Memory B cell (primary cell): Measurements from ENCODE around the gene SFT2D1.
"Not testable (repeated sequence)": the region's sequence is repeated elsewhere in the genome, so short reads cannot be mapped to it uniquely, and the experiment has no call there.

Experiments
- ATAC-seq: fragments of 150-1000 bp; cut with Tn5 transposase; 2 replicates; pipeline ENCODE4 v1.10.0; 2021; ENCODE audit warnings: low read depth, mild to moderate bottlenecking, moderate library complexity
- DNase-seq, 2 donors: peaks; one replicate each; pipeline ENCODE4 v3.0.0; 2022; ENCODE audit warnings: low spot score in 2 of 2
- H3K27ac Mint-ChIP-seq: one replicate; pipeline ENCODE4 v1.8.0; 2022; ENCODE audit warnings: mild to moderate bottlenecking, moderate library complexity, mixed read lengths
- H3K27me3 Mint-ChIP-seq: one replicate; pipeline ENCODE4 v1.8.0; 2022; ENCODE audit warnings: mixed read lengths
- H3K36me3 Mint-ChIP-seq: one replicate; pipeline ENCODE4 v1.8.0; 2022; ENCODE audit warnings: mild to moderate bottlenecking, mixed read lengths
- H3K4me1 Mint-ChIP-seq: one replicate; pipeline ENCODE4 v1.8.0; 2022; ENCODE audit warnings: mixed read lengths
- H3K4me3 Mint-ChIP-seq: one replicate; pipeline ENCODE4 v1.8.0; 2022; ENCODE audit warnings: mild to moderate bottlenecking, moderate library complexity, mixed read lengths
- H3K9me3 Mint-ChIP-seq: one replicate; pipeline ENCODE4 v1.8.0; 2022; ENCODE audit warnings: mixed read lengths

Gene SFT2D1

DNA sequence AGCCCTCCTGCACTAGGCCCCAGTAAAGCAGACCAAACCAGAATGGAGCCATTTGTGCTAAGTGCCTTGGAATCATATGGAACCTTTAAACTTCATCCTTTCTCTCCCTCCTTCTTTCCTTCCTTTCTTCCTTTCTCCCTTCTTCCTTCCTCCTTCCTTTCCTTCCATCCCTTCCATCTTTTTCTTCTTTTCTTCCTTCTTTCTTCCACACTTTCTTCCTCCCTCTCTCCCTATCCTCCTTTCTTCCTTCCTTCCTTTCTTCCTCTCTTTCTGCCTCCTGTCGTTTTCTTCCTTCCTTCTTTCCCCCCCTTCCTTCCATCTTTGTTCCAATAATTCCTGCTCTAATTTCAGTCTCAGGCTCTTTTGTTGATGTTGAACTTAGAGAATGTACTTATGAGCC lies 11.2 kb upstream of the SFT2D1 start:
- no peak for ATAC-seq
- Mint-ChIP-seq H3K27me3 (peaks cover 2% of the 10 kb centered on the region), H3K4me3 (no peak overlapping the region), H3K4me1 (peaks cover 8% of the 10 kb centered on the region), H3K36me3 (peaks cover 2% of the 10 kb centered on the region), H3K27ac (no peak overlapping the region), H3K9me3 (peaks cover 3% of the 10 kb centered on the region)
- DNase-seq: no peak

DNA sequence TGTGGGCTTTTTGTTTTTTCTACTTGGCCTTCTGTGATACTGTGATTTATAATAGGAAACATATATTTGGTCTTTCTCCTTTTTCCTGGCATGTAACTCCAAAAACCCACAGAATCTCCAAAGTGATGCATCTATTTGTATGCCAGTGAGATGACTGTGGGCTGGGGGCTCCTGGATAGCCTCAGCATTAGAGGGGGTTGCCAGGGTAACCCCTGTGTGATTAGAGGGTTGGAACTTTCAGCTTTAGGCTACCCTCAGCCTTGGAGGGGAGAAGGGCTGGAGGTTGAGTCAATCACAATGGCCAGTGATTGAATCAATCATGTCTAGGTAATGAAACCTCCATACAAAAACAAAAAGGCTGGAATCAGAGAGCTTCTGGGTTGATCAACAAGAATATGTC lies 10.6 kb upstream of the SFT2D1 start:
- Mint-ChIP-seq H3K27ac (no peak overlapping the region), H3K27me3 (no peaks in the 10 kb centered on the region), H3K36me3 (peaks cover 2% of the 10 kb centered on the region), H3K4me3 (no peak overlapping the region), H3K9me3 (no peaks in the 10 kb centered on the region), H3K4me1 (peaks cover 8% of the 10 kb centered on the region)
- no peak for DNase-seq
- ATAC-seq: no peak

DNA sequence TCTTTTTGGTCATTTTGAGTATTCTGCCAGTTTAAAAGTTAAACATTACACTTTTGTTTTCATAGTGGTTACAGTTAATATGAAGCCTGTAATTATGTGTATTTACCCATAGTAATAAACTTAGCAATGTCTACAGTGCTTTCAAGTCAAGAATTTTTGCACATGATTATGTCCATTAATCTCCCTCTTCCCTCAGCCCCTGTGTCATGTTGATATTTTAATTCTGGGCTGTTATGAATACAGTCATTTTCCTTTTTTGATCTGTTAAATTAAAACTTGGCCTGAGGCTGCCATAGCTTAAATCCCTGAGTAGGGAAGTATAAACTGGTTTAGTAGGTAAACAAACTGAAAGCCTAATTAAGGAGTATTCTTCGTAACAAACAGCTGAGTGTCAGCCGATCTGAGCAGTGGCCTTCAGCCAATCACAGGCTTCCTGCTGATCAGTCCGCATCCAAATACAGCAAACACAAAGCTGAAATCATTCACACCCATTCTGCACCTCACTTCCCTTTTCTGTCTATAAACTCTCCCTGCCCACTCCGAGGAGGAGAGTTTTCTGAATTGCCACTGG lies 9.5 kb upstream of the SFT2D1 start:
- Mint-ChIP-seq H3K4me1 (peaks cover 8% of the 10 kb centered on the region), H3K36me3 (peaks cover 2% of the 10 kb centered on the region), H3K27me3 (no peaks in the 10 kb centered on the region), H3K4me3 (peak overlapping the region; percentile 65), H3K27ac (peak overlapping the region; percentile 77), H3K9me3 (no peaks in the 10 kb centered on the region)
- peak in 1 of 2 donors; percentile 42 for DNase-seq
- peak; percentile 100 for ATAC-seq

- Mint-ChIP-seq H3K36me3 (peaks cover 2% of the 10 kb centered on the region), H3K9me3 (no peaks in the 10 kb centered on the region), H3K4me1 (peaks cover 8% of the 10 kb centered on the region), H3K4me3 (no peak overlapping the region), H3K27me3 (no peaks in the 10 kb centered on the region), H3K27ac (no peak overlapping the region)
- ATAC-seq (no peak), DNase-seq (no peak)
Measured at GRCh38 chr6:166348305-166348949, 6.1 kb upstream of the SFT2D1 start.

DNA sequence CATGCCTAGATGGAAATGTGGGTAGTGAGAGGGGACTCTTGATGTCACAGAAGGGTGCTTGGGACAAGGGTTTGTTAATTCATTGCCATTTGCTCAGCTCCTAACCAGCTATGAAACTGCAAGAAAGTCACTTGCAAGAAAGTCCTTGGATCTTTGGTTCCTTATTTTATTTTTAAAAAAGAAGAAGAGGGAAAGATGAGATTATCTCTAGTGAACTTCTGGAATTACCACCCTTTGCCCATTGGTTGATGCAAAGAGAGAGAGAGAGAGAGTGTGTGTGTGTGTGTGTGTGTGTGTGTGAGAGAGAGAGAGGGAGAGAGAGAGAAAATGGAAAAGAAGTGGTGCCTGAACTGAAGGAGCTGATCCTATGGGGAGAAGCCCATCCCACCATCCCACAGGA lies 4.6 kb upstream of the SFT2D1 start:
- Mint-ChIP-seq H3K9me3 (no peaks in the 10 kb centered on the region), H3K4me3 (no peak overlapping the region), H3K27me3 (no peaks in the 10 kb centered on the region), H3K27ac (no peak overlapping the region), H3K36me3 (peaks cover 2% of the 10 kb centered on the region), H3K4me1 (peaks cover 8% of the 10 kb centered on the region)
- DNase-seq (no peak), ATAC-seq (no peak)

DNA sequence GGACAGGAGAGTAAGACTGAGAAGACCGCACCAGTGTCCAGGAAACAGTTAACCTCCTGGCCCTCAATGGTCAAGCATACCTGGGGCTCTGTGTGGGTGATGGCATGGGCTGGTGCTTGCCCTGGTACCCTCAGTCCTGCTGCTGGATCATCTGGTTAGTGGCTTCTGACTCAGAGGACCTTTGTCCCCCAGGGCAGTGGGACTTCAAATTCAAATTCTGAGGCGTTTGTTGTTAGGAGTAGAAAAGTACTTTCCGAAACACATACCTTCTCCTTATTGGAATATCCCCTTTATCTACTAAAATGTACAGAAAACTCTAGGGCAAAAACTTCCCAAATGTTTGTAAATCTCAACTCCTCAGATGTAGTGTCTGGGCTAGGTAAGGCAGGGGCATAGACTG lies 4.1 kb upstream of the SFT2D1 start:
- Mint-ChIP-seq H3K4me1 (peaks cover 6% of the 10 kb centered on the region), H3K27me3 (no peaks in the 10 kb centered on the region), H3K4me3 (no peak overlapping the region), H3K36me3 (peaks cover 2% of the 10 kb centered on the region), H3K27ac (no peak overlapping the region), H3K9me3 (no peaks in the 10 kb centered on the region)
- no peak for ATAC-seq
- DNase-seq: no peak

- H3K4me3 Mint-ChIP-seq, H3K27me3 Mint-ChIP-seq, ATAC-seq, H3K4me1 Mint-ChIP-seq, H3K27ac Mint-ChIP-seq, H3K9me3 Mint-ChIP-seq, DNase-seq, H3K36me3 Mint-ChIP-seq: not testable (repeated sequence)
Measured at GRCh38 chr6:166345672-166346071, 3.3 kb upstream of the SFT2D1 start.

DNA sequence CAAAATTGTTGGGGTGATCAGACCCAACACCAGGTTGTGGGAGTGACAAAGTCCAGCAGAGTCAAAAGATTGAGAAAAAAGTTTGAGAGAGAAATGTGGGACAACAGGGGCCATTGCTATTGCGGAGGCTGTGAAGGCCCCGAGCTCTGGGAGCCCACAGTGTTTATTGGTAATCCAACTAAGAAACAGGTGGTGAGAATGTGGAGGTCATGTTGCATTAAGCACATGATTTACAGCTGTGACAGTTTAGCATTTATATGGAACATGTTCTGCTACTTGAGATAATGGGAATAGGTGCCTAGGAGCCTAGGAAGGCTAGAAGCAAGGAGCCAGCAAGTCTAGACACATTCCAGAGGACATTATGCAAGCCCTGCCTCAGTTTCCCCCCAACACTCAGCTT lies 2.6 kb upstream of the SFT2D1 start:
- H3K4me3 Mint-ChIP-seq, H3K36me3 Mint-ChIP-seq, DNase-seq, ATAC-seq, H3K4me1 Mint-ChIP-seq, H3K27me3 Mint-ChIP-seq, H3K9me3 Mint-ChIP-seq: not testable (repeated sequence)
- peak overlapping the region; percentile 62 for H3K27ac Mint-ChIP-seq

DNA sequence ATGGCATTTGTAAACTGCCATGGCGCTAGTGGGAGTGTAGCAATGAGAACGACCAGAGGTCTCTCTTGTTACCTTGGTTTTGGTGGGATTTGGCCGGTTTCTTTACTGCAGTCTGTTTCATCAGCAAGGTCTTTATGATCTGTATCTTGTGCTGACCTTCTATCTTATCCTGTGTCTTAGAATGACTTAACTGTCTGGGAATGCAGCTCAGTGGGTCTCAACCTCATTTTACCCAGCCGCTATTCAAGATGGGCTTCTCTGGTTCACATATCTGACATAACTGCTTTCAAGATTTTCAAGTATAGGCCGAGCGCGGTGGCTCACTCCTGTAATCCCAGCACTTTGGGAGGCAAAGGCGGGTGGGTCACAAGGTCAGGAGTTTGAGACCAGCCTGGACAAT lies 1.9 kb upstream of the SFT2D1 start:
- no peak for DNase-seq
- H3K4me3 Mint-ChIP-seq: no peak overlapping the region
- H3K27me3 Mint-ChIP-seq: no peaks in the 10 kb centered on the region
- no peak overlapping the region for H3K27ac Mint-ChIP-seq
- H3K9me3 Mint-ChIP-seq: no peaks in the 10 kb centered on the region
- H3K36me3 Mint-ChIP-seq: no peaks in the 10 kb centered on the region
- ATAC-seq: no peak
- H3K4me1 Mint-ChIP-seq: peaks cover 8% of the 10 kb centered on the region

- H3K9me3 Mint-ChIP-seq: no peaks in the 10 kb centered on the region
- ATAC-seq (peak; percentile 57), DNase-seq (peak in 1 of 2 donors; percentile 46)
- H3K27me3 Mint-ChIP-seq: no peaks in the 10 kb centered on the region
- peak overlapping the region; percentile 82 for H3K4me3 Mint-ChIP-seq
- H3K4me1 Mint-ChIP-seq: peaks cover 12% of the 10 kb centered on the region
- peak overlapping the region; percentile 77 for H3K27ac Mint-ChIP-seq
- no peaks in the 10 kb centered on the region for H3K36me3 Mint-ChIP-seq
Measured at GRCh38 chr6:166343150-166343487, 774 bp upstream of the SFT2D1 start.

DNA sequence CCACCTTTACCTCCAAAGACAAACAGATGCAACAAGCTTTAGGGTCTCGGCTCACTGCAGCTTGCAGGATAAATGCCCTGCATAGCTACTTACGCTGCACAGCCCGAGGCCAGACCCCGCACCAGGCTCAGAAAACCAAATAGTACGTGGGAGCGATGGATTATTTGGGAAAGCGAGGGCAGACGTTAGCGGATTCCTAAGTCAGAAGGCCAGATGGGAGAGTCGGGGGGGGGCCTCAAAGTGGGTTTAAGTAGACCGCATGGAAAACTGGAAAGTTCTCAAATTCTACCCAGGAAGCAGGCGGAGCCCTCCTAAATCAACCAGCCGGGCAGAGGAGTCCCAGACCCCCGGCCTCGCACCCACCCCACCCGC lies 382 bp downstream of the SFT2D1 start:
- H3K27ac Mint-ChIP-seq: peak overlapping the region; percentile 77
- H3K36me3 Mint-ChIP-seq: peaks cover 3% of the 10 kb centered on the region
- H3K4me3 Mint-ChIP-seq: peak overlapping the region; percentile 82
- H3K9me3 Mint-ChIP-seq: no peaks in the 10 kb centered on the region
- no peaks in the 10 kb centered on the region for H3K27me3 Mint-ChIP-seq
- H3K4me1 Mint-ChIP-seq: peaks cover 17% of the 10 kb centered on the region
- ATAC-seq (no peak), DNase-seq (no peak)

- Mint-ChIP-seq H3K9me3 (no peaks in the 10 kb centered on the region), H3K27ac (peak overlapping the region; percentile 77), H3K4me3 (peak overlapping the region; percentile 82), H3K36me3 (peaks cover 3% of the 10 kb centered on the region), H3K27me3 (no peaks in the 10 kb centered on the region), H3K4me1 (peaks cover 17% of the 10 kb centered on the region)
- ATAC-seq (peak; percentile 22), DNase-seq (no peak)
Measured at GRCh38 chr6:166341464-166341863, 881 bp downstream of the SFT2D1 start.

DNA sequence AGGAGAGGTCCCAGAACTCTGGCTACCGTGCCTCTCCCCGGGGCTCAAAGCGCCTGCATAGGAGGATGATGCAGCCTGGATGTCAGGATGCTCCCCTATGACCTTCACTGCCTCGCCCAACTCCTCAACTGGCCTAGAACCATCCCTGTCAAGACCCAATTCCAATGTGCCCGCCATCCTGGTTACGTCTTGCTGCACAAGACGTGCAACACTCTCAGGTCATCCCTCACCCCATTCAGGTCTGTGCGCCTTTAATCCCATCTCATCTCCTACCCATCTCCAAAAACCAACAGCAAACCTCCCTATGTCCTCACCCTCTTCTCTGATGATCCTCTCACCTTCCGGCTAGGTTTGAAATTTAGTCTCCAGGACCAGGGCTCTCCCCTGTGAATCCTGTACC lies 3.5 kb downstream of the SFT2D1 start:
- peaks cover 30% of the 10 kb centered on the region for H3K4me1 Mint-ChIP-seq
- H3K36me3 Mint-ChIP-seq: peaks cover 12% of the 10 kb centered on the region
- DNase-seq (no peak), ATAC-seq (no peak)
- no peak overlapping the region for H3K4me3 Mint-ChIP-seq
- H3K9me3 Mint-ChIP-seq: no peaks in the 10 kb centered on the region
- no peaks in the 10 kb centered on the region for H3K27me3 Mint-ChIP-seq
- H3K27ac Mint-ChIP-seq: no peak overlapping the region

DNA sequence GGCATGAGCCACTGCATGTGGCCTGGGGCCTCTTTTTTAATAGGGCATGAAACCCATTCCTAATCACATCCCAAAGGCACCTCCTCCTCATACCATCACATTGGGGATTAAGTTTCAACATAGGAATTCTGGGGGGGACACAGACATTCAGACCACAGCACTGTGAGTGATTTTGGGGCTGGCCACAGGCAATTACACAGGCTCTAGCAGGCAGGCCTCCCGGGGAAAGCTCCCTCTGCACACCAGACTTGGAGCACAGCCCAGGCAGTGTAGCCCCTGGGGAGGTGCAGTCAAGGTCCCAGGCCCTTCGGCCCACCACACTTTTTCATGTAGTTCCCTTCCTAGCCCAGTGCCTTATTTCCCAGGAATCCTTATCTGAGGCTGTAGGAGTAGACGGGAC lies 5.5 kb downstream of the SFT2D1 start:
- H3K27ac Mint-ChIP-seq: peak overlapping the region; percentile 67
- DNase-seq (no peak), ATAC-seq (no peak)
- H3K27me3 Mint-ChIP-seq: no peaks in the 10 kb centered on the region
- H3K36me3 Mint-ChIP-seq: peaks cover 21% of the 10 kb centered on the region
- H3K4me1 Mint-ChIP-seq: peaks cover 41% of the 10 kb centered on the region
- no peak overlapping the region for H3K4me3 Mint-ChIP-seq
- H3K9me3 Mint-ChIP-seq: no peaks in the 10 kb centered on the region
